Keratinocyte (primary cell): ENCODE results near the gene RNASEH1. TPM values are rescaled to one million over a fixed set of nuclear protein-coding genes. Genes with fewer than 3 reads are reported as not detected.
"Not testable (repeated sequence)": the region's sequence is repeated elsewhere in the genome, so short reads cannot be mapped to it uniquely, and the experiment has no call there.

Experiments
- DNase-seq: peaks from one replicate; pipeline ENCODE4 v3.0.0-alpha.2; 2011; ENCODE audit warnings: low read depth, missing footprints, low spot score
- FAIRE-seq: peaks from 2 replicates; lab custom pipeline; 2011; peaks lifted over from hg19 to GRCh38; lab: Jason Lieb, UNC
- H2AFZ ChIP-seq: 2 replicates; pipeline ENCODE4 v1.6.0; 2012; ENCODE audit warnings: low read length, control low read depth, inconsistent platforms; ENCODE audit not compliant: control insufficient read depth
- H3K27ac ChIP-seq: 2 replicates; pipeline ENCODE4 v1.5.1; 2011; ENCODE audit warnings: low read length; ENCODE audit not compliant: control insufficient read depth, insufficient read depth
- H3K27me3 ChIP-seq: 3 replicates; pipeline ENCODE4 v1.6.0; 2011; ENCODE audit warnings: low read length; ENCODE audit not compliant: control insufficient read depth, insufficient read depth; ENCODE audit errors: extremely low read depth
- H3K36me3 ChIP-seq, 2 experiments: 2 replicates in 1 of 2; 3 replicates in 1 of 2; pipeline ENCODE4 v1.5.1; 2011; ENCODE audit warnings: low read length in 2 of 2, mild to moderate bottlenecking in 1 of 2; ENCODE audit not compliant: control insufficient read depth in 2 of 2, insufficient read depth in 2 of 2; ENCODE audit errors: extremely low read depth in 1 of 2
- H3K4me1 ChIP-seq: 3 replicates; pipeline ENCODE4 v1.5.1; 2011; ENCODE audit warnings: low read length; ENCODE audit not compliant: control insufficient read depth, insufficient read depth; ENCODE audit errors: extremely low read depth
- H3K4me2 ChIP-seq: 3 replicates; pipeline ENCODE4 v1.6.0; 2011; ENCODE audit warnings: low read depth, low read length; ENCODE audit not compliant: control insufficient read depth, insufficient read depth; ENCODE audit errors: extremely low read depth
- H3K4me3 ChIP-seq, 3 experiments: fragments of 200-600 bp in 1 of 3; sonication (generic) in 1 of 3; 2 replicates in 2 of 3; 3 replicates in 1 of 3; pipeline ENCODE4 v1.5.1; 2011 to 2016; ENCODE audit warnings: low read length in 3 of 3, mild to moderate bottlenecking in 3 of 3, control low read depth in 2 of 3, inconsistent platforms in 1 of 3, low read depth in 1 of 3, mixed read lengths in 1 of 3, mixed run types in 1 of 3, moderate library complexity in 1 of 3; ENCODE audit not compliant: control insufficient read depth in 2 of 3, insufficient read depth in 2 of 3; ENCODE audit errors: extremely low read depth in 1 of 3
- H3K79me2 ChIP-seq: 2 replicates; pipeline ENCODE4 v1.6.0; 2012; ENCODE audit warnings: low read length; ENCODE audit not compliant: control insufficient read depth, insufficient read depth
- H3K9ac ChIP-seq: 3 replicates; pipeline ENCODE4 v1.6.0; 2011; ENCODE audit warnings: low read length; ENCODE audit not compliant: control insufficient read depth, insufficient read depth; ENCODE audit errors: extremely low read depth
- H3K9me1 ChIP-seq: 3 replicates; pipeline ENCODE4 v1.6.0; 2011; ENCODE audit warnings: low read length; ENCODE audit not compliant: control insufficient read depth, insufficient read depth; ENCODE audit errors: extremely low read depth
- H3K9me3 ChIP-seq: 2 replicates; pipeline ENCODE4 v1.5.1; 2012; ENCODE audit warnings: low read depth, low read length; ENCODE audit not compliant: control insufficient read depth
- H4K20me1 ChIP-seq: 3 replicates; pipeline ENCODE4 v1.6.0; 2011; ENCODE audit warnings: low read length; ENCODE audit not compliant: control insufficient read depth, insufficient read depth; ENCODE audit errors: extremely low read depth
- CTCF ChIP-seq, 3 experiments: IDR thresholded peaks in 1 of 3; conservative IDR thresholded peaks in 1 of 3; optimal IDR thresholded peaks in 1 of 3; 2 replicates in 2 of 3; 3 replicates in 1 of 3; pipeline versions ENCODE3 to v1.5.1; 2011; ENCODE audit warnings: low read length in 3 of 3, mild to moderate bottlenecking in 3 of 3, moderate library complexity in 2 of 3, control low read depth in 1 of 3, inconsistent platforms in 1 of 3; ENCODE audit not compliant: insufficient read depth in 2 of 3; ENCODE audit errors: extremely low read depth in 1 of 3
- EZH2 ChIP-seq: IDR thresholded peaks from one replicate; pipeline ENCODE4 v1.6.1; 2012; ENCODE audit warnings: inconsistent platforms, mild to moderate bottlenecking, low read length, moderate library complexity
- dilution Hi-C: fragments of 300-500 bp; cut with MboI; formaldehyde crosslinking; loops from one replicate; pipeline ENCODE4 v1.7.0; 2020; ENCODE audit warnings: low sequenced_read_pairs; ENCODE audit not compliant: extremely low pct_ligation_motif_present
- polyA plus RNA-seq, 5 experiments: library from polyadenylated mRNA; depleted of rRNA in 3 of 5; stranded (reverse) in 3 of 5; stranded (forward) in 1 of 5; unstranded in 1 of 5; fragments of >200 nt; gene quantifications; 1 replicate in 1 of 5; 2 replicates in 3 of 5; 3 replicates in 1 of 5; pipeline versions ENCODE4 v1.2.1 to v1.2.3, GENCODE V29; 2011 to 2012; ENCODE audit warnings: missing spikeins in 2 of 5, low read depth in 1 of 5, low replicate concordance in 1 of 5

The RNASEH1 gene
- polyA plus RNA-seq, 1 donor (not counting 4 experiments of a cell fraction or from before 2014, with no cell fraction given) = 15.3 TPM

GRCh38 chr2:3516831-3517230 is 41.3 kb downstream of the RNASEH1 start:
- Histone ChIP-seq H3K9me1 (no peaks in the 10 kb centered on the region), H3K4me2 (no peak overlapping the region), H4K20me1 (no peaks in the 10 kb centered on the region), H3K27ac (no peak overlapping the region), H3K27me3 (no peaks in the 10 kb centered on the region), H3K36me3 (peaks cover 0 to 4% of the 10 kb centered on the region in 2 experiments), H3K4me1 (peaks cover 9% of the 10 kb centered on the region), H3K4me3 (no peak overlapping the region), H3K9me3 (no peaks in the 10 kb centered on the region), H3K9ac (no peak overlapping the region), H2AFZ (no peak overlapping the region), H3K79me2 (peaks cover 12% of the 10 kb centered on the region)
- no peak for FAIRE-seq
- TF ChIP-seq EZH2 (no peak), CTCF (optimal IDR thresholded peaks at IDR 0.05 in 1 of 3, IDR thresholded peaks at IDR 0.05 in 1 of 3, conservative IDR thresholded peaks at IDR 0.05 in 1 of 3; ENCODE audit: extremely low read depth in 1 of 3, insufficient read depth in 2 of 3, low read length in 3 of 3) (no peak)
- no peak for DNase-seq
- dilution Hi-C loops = no loop called here

GRCh38 chr2:3515438-3515837 is 42.7 kb downstream of the RNASEH1 start:
- H3K27ac ChIP-seq, dilution Hi-C loops, DNase-seq, H3K27me3 ChIP-seq, H4K20me1 ChIP-seq, H3K9me1 ChIP-seq, H3K36me3 ChIP-seq, H3K9ac ChIP-seq, H2AFZ ChIP-seq, H3K4me1 ChIP-seq, H3K4me2 ChIP-seq, H3K4me3 ChIP-seq, H3K9me3 ChIP-seq, FAIRE-seq: not testable (repeated sequence)
- peaks cover 12% of the 10 kb centered on the region for H3K79me2 ChIP-seq
